Hepatocyte (in vitro differentiated cells): ENCODE measurements around the gene ABCB11.

Experiments used
- EZH2 ChIP-seq: fragments of 200-600 bp; sonication (generic); IDR thresholded peaks from 2 replicates; pipeline ENCODE4 v1.6.1; 2016; ENCODE audit warnings: antibody characterized with exemption, mild to moderate bottlenecking, borderline replicate concordance
- EZH2phosphoT487 ChIP-seq: fragments of 200-600 bp; sonication (generic); IDR thresholded peaks from one replicate; pipeline ENCODE4 v1.6.1; 2018; ENCODE audit warnings: antibody characterized with exemption, mild to moderate bottlenecking, low read depth, moderate library complexity; ENCODE audit not compliant: unreplicated experiment, severe bottlenecking
- TF ChIP-seq, protein P1 (sequence below): fragments of 200-600 bp; sonication (generic); IDR thresholded peaks from 2 replicates; pipeline ENCODE4 v1.5.1; 2016; ENCODE audit warnings: antibody characterized with exemption, mild to moderate bottlenecking; ENCODE audit not compliant: poor library complexity

- TF ChIP-seq EZH2 = no peak
- TF ChIP-seq, protein P1, sequence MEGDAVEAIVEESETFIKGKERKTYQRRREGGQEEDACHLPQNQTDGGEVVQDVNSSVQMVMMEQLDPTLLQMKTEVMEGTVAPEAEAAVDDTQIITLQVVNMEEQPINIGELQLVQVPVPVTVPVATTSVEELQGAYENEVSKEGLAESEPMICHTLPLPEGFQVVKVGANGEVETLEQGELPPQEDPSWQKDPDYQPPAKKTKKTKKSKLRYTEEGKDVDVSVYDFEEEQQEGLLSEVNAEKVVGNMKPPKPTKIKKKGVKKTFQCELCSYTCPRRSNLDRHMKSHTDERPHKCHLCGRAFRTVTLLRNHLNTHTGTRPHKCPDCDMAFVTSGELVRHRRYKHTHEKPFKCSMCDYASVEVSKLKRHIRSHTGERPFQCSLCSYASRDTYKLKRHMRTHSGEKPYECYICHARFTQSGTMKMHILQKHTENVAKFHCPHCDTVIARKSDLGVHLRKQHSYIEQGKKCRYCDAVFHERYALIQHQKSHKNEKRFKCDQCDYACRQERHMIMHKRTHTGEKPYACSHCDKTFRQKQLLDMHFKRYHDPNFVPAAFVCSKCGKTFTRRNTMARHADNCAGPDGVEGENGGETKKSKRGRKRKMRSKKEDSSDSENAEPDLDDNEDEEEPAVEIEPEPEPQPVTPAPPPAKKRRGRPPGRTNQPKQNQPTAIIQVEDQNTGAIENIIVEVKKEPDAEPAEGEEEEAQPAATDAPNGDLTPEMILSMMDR = no peak
- no peak for TF ChIP-seq EZH2phosphoT487
Observed at GRCh38 chr2:168915441-168916330, 115.4 kb downstream of the ABCB11 start.
